HG03135 (cell line): ENCODE measurements around the gene S100A11.

Experiments
- ATAC-seq: cut with Tn5 transposase; IDR thresholded peaks from one replicate; pipeline ENCODE4 v1.9.1; 2021; ENCODE audit warnings: mild to moderate bottlenecking, moderate library complexity; ENCODE audit not compliant: unreplicated experiment

S100A11 gene

DNA sequence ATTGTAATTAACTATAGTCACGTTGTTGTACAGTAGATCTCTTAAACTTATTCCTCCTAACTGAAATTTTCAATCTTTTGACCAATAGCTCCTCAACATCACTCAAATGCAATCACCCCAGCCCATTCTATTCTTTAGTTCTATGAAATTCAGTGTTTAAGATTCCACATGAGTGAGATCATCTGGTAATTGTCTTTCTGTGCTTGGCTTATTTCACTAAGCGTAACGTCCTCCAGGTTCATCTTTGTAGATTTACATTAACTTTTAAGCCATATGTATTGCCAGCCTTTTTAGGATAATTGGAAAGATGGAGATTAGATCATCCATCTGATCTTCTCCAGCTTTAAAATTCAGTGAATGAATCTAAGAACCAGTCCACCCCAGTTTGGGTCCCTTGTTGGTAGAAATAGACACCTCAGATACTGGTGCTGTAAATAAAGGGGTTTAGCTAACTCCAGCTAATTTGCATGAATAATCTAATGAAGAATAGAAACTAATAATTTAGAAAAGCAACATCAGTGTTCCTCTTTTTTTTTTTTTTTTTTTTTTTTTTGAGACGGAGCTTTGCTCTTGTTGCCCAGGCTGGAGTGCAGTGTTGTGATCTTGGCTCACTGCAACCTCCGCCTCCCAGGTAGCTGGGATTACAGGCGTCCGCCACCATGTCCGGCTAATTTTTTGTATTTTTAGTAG is 50.2 kb downstream of the S100A11 start:
- no peak for ATAC-seq

DNA sequence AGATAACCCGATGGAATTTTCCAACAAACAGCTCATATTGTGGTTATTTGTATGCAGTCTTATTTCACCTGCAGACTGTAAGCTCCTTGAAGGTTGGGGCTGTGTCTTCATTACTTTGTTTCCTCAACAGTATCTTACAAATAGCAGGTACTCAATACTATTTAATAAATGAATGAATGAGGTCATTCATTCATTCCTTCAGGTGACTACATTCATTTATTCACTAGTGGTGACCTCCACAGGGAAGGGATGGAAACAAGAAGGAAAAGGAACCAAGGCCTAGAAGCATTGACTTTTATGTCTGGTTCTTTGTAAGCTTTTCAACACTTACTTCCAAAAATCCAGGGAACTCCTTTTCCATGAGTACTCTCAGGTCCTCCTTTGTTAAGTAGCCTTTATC is 51.0 kb downstream of the S100A11 start:
- no peak for ATAC-seq

DNA sequence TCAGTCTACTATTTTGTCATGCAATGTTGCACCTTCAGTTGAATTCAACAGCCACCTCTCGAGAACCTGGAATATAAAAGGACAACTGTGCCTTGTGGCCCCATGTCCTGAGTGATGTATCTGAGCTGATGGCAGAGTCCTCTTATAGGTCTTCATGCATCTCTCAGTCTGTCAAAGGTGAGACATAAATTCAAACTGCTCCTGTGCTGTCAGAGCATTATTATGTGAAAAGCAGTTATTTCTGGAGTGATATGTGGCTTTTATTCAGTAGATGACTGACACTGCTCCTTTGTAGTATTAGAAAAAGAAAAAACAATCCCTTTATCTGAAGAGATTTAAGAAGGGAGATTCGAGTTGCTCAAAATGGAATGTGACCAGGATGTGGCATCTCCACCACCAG is 51.5 kb downstream of the S100A11 start:
- no peak for ATAC-seq

DNA sequence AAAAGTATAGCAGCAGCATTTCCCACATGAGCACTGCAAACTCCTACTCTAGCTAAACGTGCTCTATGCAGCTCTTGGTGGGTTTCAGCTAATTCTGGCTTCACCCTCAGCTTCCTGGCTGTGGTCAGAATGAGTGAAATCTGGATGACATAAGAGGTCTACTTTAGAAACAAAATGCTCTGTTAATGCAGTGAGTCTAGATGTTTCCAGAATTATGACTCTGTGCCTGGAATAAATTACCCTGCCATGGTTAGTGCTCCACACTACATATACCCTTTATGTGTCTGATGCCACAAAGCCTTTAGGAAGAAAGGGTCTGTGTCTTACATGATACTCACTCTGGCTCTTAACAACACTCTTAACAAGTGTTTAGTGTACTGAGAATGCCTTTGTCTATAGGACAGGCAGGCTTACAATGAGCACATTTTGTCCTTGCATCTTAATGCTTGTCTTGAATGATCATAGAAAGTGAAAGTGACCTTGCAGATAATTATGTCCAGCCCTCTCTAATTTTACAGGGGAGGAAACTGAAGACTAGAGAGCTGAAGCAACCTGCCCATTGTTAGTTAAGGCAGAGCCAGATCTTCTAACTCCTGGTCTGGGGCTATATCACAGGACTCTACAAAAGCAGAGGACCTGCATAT is 52.4 kb downstream of the S100A11 start:
- peak; percentile 85 for ATAC-seq
